SH-SY5Y (cell line): ENCODE measurements around the gene OPN4.

Source experiments
- GATA2 ChIP-seq: IDR thresholded peaks from 2 replicates; pipeline ENCODE4 v1.6.1; 2011; ENCODE audit warnings: mild to moderate bottlenecking, low read depth, low read length
- GATA3 ChIP-seq: IDR thresholded peaks from 2 replicates; pipeline ENCODE4 v1.6.1; 2011; ENCODE audit warnings: low read depth, mild to moderate bottlenecking, low read length, moderate library complexity

- TF ChIP-seq GATA2: no peak
- no peak for TF ChIP-seq GATA3
These were observed 36.3 kb downstream of the OPN4 start for GRCh38 chr10:86690657-86691084.
